Nephron (organoid): ENCODE measurements around the gene APOBEC2.
"Not testable (repeated sequence)": the region's sequence is repeated elsewhere in the genome, so short reads cannot be mapped to it uniquely, and the experiment has no call there.

ENCODE experiments used
- H3K27ac Mint-ChIP-seq, 3 experiments: 2 replicates each; pipeline ENCODE4 v1.8.0; 2020; ENCODE audit warnings: mixed read lengths in 3 of 3, mild to moderate bottlenecking in 2 of 3, moderate library complexity in 1 of 3
- H3K27me3 Mint-ChIP-seq: 2 replicates; pipeline ENCODE4 v1.8.0; 2021; ENCODE audit warnings: low read depth, mild to moderate bottlenecking, moderate library complexity, mixed read lengths
- H3K36me3 Mint-ChIP-seq: 2 replicates; pipeline ENCODE4 v1.8.0; 2020; ENCODE audit warnings: low read depth, mixed read lengths
- H3K4me1 Mint-ChIP-seq: 2 replicates; pipeline ENCODE4 v1.8.0; 2020; ENCODE audit warnings: mixed read lengths
- H3K4me3 Mint-ChIP-seq, 3 experiments: 2 replicates each; pipeline ENCODE4 v1.8.0; 2020; ENCODE audit warnings: mild to moderate bottlenecking in 3 of 3, mixed read lengths in 3 of 3, moderate library complexity in 2 of 3
- H3K9me3 Mint-ChIP-seq: 2 replicates; pipeline ENCODE4 v1.8.0; 2020; ENCODE audit warnings: mixed read lengths
- TF ChIP-seq, protein P1 (sequence below), 3 experiments: fragments of 200-600 bp; sonication (generic); IDR thresholded peaks; one replicate each; pipeline ENCODE4 v1.5.0; 2021; ENCODE audit warnings: antibody characterized with exemption in 3 of 3; ENCODE audit not compliant: unreplicated experiment in 3 of 3

The APOBEC2 gene

DNA sequence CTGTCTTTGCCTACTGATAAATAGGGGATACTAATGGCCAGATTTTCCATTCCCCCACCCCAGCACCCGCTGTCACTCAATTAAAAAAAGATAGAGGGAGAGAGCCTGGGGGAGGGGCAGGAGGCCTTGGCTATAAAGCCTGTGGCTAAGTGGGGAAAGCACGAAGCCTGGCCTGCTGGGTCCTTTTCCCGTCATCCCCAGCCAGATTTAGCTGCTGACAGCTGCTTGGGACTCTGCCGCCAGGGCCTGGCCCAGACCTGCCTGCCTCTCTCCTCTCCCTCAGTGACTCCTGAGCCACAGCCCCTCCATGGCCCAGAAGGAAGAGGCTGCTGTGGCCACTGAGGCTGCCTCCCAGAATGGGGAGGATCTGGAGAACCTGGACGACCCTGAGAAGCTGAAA, at the start of gene APOBEC2:
Gene APOBEC2 (plus strand): TSS at position 162 of the 400 bp plus-strand sequence. CDS start 146 bp downstream, at position 308.
- Mint-ChIP-seq H3K4me3 (peak within 1 kb of the TSS; percentile 47 to 92 (median 84)), H3K27me3 (peaks cover 10% of the 10 kb centered on the region), H3K27ac (peak within 1 kb of the TSS; percentile 45 to 80 (median 73)), H3K9me3 (no peaks in the 10 kb centered on the region), H3K36me3 (no peaks in the 10 kb centered on the region), H3K4me1 (peaks cover 85% of the 10 kb centered on the region)
- TF ChIP-seq, protein P1, sequence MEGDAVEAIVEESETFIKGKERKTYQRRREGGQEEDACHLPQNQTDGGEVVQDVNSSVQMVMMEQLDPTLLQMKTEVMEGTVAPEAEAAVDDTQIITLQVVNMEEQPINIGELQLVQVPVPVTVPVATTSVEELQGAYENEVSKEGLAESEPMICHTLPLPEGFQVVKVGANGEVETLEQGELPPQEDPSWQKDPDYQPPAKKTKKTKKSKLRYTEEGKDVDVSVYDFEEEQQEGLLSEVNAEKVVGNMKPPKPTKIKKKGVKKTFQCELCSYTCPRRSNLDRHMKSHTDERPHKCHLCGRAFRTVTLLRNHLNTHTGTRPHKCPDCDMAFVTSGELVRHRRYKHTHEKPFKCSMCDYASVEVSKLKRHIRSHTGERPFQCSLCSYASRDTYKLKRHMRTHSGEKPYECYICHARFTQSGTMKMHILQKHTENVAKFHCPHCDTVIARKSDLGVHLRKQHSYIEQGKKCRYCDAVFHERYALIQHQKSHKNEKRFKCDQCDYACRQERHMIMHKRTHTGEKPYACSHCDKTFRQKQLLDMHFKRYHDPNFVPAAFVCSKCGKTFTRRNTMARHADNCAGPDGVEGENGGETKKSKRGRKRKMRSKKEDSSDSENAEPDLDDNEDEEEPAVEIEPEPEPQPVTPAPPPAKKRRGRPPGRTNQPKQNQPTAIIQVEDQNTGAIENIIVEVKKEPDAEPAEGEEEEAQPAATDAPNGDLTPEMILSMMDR (IDR thresholded peaks at IDR 0.05; ENCODE audit: unreplicated experiment in 3 of 3): no peak

DNA sequence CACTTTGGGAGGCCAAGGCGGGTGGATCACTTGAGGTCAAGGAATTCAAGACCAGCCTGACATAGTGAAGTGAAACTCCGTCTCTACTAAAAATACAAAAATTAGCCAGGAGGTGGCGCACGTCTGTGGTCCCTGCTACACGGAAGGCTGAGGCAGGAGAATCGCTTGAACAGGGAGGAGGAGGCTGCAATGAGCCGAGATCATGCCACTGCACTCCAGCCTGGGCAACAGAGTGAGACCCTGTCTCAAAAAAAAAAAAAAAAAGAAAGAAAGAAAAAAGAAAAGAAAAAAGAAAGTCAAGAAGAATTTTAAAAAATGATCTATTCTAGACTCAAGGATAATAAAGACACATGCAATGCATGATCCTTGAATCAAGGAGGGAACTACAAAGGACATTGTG, 46.8 kb upstream of the APOBEC2 start:
- not testable (repeated sequence) for H3K36me3 Mint-ChIP-seq
- TF ChIP-seq, protein P1 (IDR thresholded peaks at IDR 0.05; ENCODE audit: unreplicated experiment in 3 of 3): peak; percentile 45 to 62 (median 48)

DNA sequence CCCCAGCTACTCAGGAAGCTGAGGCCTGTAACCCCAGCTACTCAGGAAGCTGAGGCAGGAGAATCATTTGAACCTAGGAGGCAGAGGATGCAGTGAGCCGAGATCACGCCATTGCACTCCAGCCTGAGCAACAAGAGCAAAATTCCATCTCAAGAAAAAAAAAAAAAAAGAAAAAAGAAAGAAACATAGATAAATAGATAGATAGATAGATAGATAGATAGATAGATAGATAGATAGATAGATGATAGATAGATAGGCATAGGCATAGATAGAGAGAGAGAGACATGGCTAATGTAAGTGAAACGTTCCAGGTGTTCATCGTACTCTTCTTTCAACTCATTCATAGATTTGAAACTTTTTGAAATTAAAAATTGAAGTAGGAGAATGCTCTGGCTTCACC, 46.0 kb upstream of the APOBEC2 start:
- not testable (repeated sequence) for H3K4me3 Mint-ChIP-seq, H3K27ac Mint-ChIP-seq, H3K9me3 Mint-ChIP-seq, H3K36me3 Mint-ChIP-seq, H3K27me3 Mint-ChIP-seq
- peaks cover 30% of the 10 kb centered on the region for H3K4me1 Mint-ChIP-seq

More for the DNA sequence above, 46.8 kb upstream of the APOBEC2 start:
- not testable (repeated sequence) for H3K9me3 Mint-ChIP-seq, H3K4me3 Mint-ChIP-seq, H3K27me3 Mint-ChIP-seq, H3K27ac Mint-ChIP-seq
- H3K4me1 Mint-ChIP-seq: peaks cover 34% of the 10 kb centered on the region

DNA sequence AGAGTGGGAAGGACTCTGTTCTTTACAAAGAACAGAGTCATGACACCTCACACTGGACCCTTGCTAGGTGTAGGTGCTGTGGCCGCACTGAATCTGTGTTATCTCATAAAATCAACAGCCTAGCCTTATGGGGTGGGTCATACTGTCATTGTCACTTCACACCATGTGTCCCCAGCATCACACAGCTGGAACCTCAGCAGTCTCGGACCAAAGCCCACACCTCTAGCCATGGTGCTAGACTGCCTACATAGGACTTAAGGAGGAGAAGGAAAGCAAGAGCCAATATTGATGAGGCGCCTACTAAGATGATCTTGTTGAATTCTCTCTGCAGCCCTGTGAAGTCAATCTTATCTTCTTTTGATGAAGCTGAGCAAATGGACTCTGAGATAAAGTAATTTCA, 45.0 kb upstream of the APOBEC2 start:
- peaks cover 2% of the 10 kb centered on the region for H3K9me3 Mint-ChIP-seq
- H3K27ac Mint-ChIP-seq: no peak overlapping the region
- no peak overlapping the region for H3K4me3 Mint-ChIP-seq
- H3K27me3 Mint-ChIP-seq: no peaks in the 10 kb centered on the region
- TF ChIP-seq, protein P1 (IDR thresholded peaks at IDR 0.05; ENCODE audit: unreplicated experiment in 3 of 3): no peak
- peaks cover 4% of the 10 kb centered on the region for H3K36me3 Mint-ChIP-seq
- H3K4me1 Mint-ChIP-seq: peaks cover 22% of the 10 kb centered on the region

DNA sequence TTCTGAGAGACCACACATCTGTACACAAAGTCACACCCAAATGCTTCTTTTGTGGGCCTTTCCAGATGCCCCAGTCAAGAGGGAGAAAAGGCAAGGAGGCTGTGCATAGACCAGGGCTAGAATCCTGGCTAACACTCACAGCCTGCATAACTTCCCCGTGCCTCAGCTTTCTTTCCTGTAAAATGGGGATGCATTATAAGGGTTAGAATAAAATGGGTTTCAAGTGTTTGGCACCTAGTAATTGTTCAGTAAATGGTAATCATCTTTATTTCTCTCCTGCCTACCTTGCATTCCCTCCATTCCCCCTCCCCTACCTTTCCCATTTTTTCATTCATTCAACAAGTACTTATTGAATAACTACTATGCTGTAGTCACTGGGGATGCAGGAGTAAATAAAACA, 43.3 kb upstream of the APOBEC2 start:
- H3K36me3 Mint-ChIP-seq: peaks cover 4% of the 10 kb centered on the region
- no peak overlapping the region for H3K4me3 Mint-ChIP-seq
- TF ChIP-seq, protein P1 (IDR thresholded peaks at IDR 0.05; ENCODE audit: unreplicated experiment in 3 of 3): no peak
- H3K9me3 Mint-ChIP-seq: peaks cover 2% of the 10 kb centered on the region
- no peaks in the 10 kb centered on the region for H3K27me3 Mint-ChIP-seq
- no peak overlapping the region for H3K27ac Mint-ChIP-seq
- peaks cover 14% of the 10 kb centered on the region for H3K4me1 Mint-ChIP-seq

DNA sequence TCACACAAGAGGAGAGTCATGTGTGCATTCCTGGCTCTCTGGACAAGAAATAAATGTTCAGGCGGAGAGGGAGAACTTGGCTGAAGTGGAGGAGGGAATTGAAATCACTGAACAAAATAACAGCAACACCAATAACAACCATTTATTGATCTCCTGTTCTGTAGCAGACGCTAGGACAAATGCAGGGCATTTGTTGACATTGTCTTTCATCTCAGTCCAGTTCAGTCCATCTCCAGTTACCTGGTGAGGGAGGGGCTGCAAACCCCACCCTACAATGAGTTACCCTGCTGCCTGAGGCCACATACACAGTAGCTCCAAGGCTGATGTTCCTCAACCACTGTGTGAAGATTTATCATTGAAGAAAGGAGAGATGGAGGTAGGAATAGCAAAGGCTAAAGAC, 41.3 kb upstream of the APOBEC2 start:
- Mint-ChIP-seq H3K27me3 (peaks cover 4% of the 10 kb centered on the region), H3K4me3 (no peak overlapping the region), H3K27ac (no peak overlapping the region), H3K36me3 (peaks cover 8% of the 10 kb centered on the region), H3K4me1 (peaks cover 14% of the 10 kb centered on the region), H3K9me3 (peaks cover 5% of the 10 kb centered on the region)
- TF ChIP-seq, protein P1 (IDR thresholded peaks at IDR 0.05; ENCODE audit: unreplicated experiment in 3 of 3): no peak
